Endodermal cell (in vitro differentiated cells): ENCODE results near the gene OR5B21. TPM values are rescaled to one million over a fixed set of nuclear protein-coding genes. Genes with fewer than 3 reads are reported as not detected.

Source experiments
- DNase-seq: peaks from one replicate; pipeline ENCODE4 v3.0.0-alpha.2; 2017
- H3K27ac ChIP-seq: 2 replicates; pipeline ENCODE4 v1.5.1; 2013; ENCODE audit warnings: mild to moderate bottlenecking, low read depth, low read length, moderate library complexity
- H3K27me3 ChIP-seq: 2 replicates; pipeline ENCODE4 v1.6.1; 2013; ENCODE audit warnings: mild to moderate bottlenecking, low read length, moderate library complexity; ENCODE audit not compliant: insufficient read depth, control insufficient read depth, poor library complexity, severe bottlenecking
- H3K36me3 ChIP-seq: 2 replicates; pipeline ENCODE4 v1.7.0; 2013; ENCODE audit warnings: mild to moderate bottlenecking, low read length, moderate library complexity; ENCODE audit not compliant: control insufficient read depth, insufficient read depth
- H3K4me1 ChIP-seq: one replicate; pipeline ENCODE4 v1.7.0; 2013; ENCODE audit warnings: low read length; ENCODE audit not compliant: control insufficient read depth, insufficient read depth
- H3K4me3 ChIP-seq: 2 replicates; pipeline ENCODE4 v1.5.1; 2013; ENCODE audit warnings: mild to moderate bottlenecking, low read length, moderate library complexity
- H3K9ac ChIP-seq: 2 replicates; pipeline ENCODE4 v1.6.1; 2013; ENCODE audit warnings: mild to moderate bottlenecking, low read length, moderate library complexity; ENCODE audit not compliant: poor library complexity, severe bottlenecking; ENCODE audit errors: extremely low read depth
- H3K9me3 ChIP-seq: 2 replicates; pipeline ENCODE4 v1.6.1; 2013; ENCODE audit warnings: mild to moderate bottlenecking, low read length, moderate library complexity; ENCODE audit not compliant: control insufficient read depth
- H3K27ac Mint-ChIP-seq: 2 replicates; pipeline ENCODE4 v1.8.0; 2020; ENCODE audit warnings: mixed read lengths
- H3K27me3 Mint-ChIP-seq: 2 replicates; pipeline ENCODE4 v1.8.0; 2021; ENCODE audit warnings: mild to moderate bottlenecking, mixed read lengths; ENCODE audit not compliant: insufficient read depth
- H3K36me3 Mint-ChIP-seq: 2 replicates; pipeline ENCODE4 v1.8.0; 2020; ENCODE audit warnings: low read depth, mixed read lengths
- H3K4me1 Mint-ChIP-seq: 2 replicates; pipeline ENCODE4 v1.8.0; 2020; ENCODE audit warnings: mixed read lengths
- H3K4me3 Mint-ChIP-seq: 2 replicates; pipeline ENCODE4 v1.8.0; 2020; ENCODE audit warnings: mild to moderate bottlenecking, moderate library complexity, mixed read lengths
- H3K9me3 Mint-ChIP-seq: 2 replicates; pipeline ENCODE4 v1.8.0; 2020; ENCODE audit warnings: mild to moderate bottlenecking, mixed read lengths
- WGBS, 2 experiments: methylation state at CpG; one replicate each; pipeline versions ENCODE4 v1.1.5 to v1.1.7; 2013; ENCODE audit warnings: missing lambda C conversion rate in 2 of 2, mixed read lengths in 1 of 2; ENCODE audit not compliant: insufficient coverage in 1 of 2, insufficient read length in 1 of 2; 5-methylcytosine and 5-hydroxymethylcytosine counted together
- long read RNA-seq, 4 experiments: library from polyadenylated mRNA in 2 of 4; library from RNA in 1 of 4; library from capped mRNA in 1 of 4; stranded (forward) in 3 of 4; unstranded in 1 of 4; transcript quantifications; one replicate each; pipeline ENCODE4 v2.0.0, GENCODE V29; 2020 to 2021; ENCODE audit warnings: inconsistent platforms in 1 of 4
- polyA plus RNA-seq, 2 experiments: library from polyadenylated mRNA; stranded (reverse); fragments of 50-300 nt; gene quantifications; one replicate each; pipeline ENCODE4 v1.2.3, GENCODE V29; 2013
- total RNA-seq, 2 donors: library from RNA; stranded (reverse); fragmentation: NEBNext Ultra II Directional in 1 of 2; extraction: Animal tissue kit (Norgen Biotek cat#: 25700) in 1 of 2; gene quantifications; 2 replicates in 1 of 2; 3 replicates in 1 of 2; pipeline ENCODE4 v1.2.1, GENCODE V29; 2021
- TF ChIP-seq, protein P1 (sequence below): fragments of 200-600 bp; sonication (generic); conservative IDR thresholded peaks from 2 replicates; pipeline ENCODE4 v1.5.0; 2021; ENCODE audit warnings: antibody characterized with exemption, mild to moderate bottlenecking

Gene OR5B21
- not detected for total RNA-seq
- polyA plus RNA-seq (2013, experiment 1 of 2) = not detected
- polyA plus RNA-seq (2013, experiment 2 of 2) = not detected
- long read RNA-seq, experiment 1 = 0 reads
- long read RNA-seq, experiment 2 = 0 reads
- long read RNA-seq, experiment 3 = 0 reads
- long read RNA-seq, experiment 4 = 0 reads

DNA sequence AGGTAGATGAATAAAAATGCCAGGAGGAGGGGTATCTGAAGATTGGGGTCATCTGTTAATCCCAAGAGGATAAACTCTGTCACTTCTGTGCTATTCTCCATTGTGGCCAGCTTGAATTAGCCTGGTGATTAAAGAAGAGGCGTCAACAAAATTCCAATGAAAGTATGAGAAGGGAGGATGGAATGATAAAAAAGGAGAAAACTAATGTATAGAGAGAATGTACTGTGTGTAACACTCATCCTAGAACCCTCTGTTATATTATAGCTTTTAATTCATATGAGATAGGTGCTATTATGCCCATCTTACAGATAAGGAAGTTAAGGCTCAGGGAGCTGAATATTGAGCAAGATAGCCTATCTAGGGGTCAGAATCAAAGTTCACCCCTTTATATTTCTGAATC lies at the start of gene OR5B21:
OR5B21 (minus strand) TSS at position 101 of the 400 bp plus-strand sequence; CDS start at position 101, 0 bp downstream.
- Mint-ChIP-seq H3K4me1 (peaks cover 9% of the 10 kb centered on the region), H3K27ac (no peak within 1 kb of the TSS), H3K4me3 (no peak within 1 kb of the TSS), H3K27me3 (peaks cover 2% of the 10 kb centered on the region), H3K36me3 (no peaks in the 10 kb centered on the region), H3K9me3 (no peaks in the 10 kb centered on the region)
- H3K27me3 ChIP-seq = no peaks in the 10 kb centered on the region
- H3K36me3 ChIP-seq = no peaks in the 10 kb centered on the region
- TF ChIP-seq, protein P1, sequence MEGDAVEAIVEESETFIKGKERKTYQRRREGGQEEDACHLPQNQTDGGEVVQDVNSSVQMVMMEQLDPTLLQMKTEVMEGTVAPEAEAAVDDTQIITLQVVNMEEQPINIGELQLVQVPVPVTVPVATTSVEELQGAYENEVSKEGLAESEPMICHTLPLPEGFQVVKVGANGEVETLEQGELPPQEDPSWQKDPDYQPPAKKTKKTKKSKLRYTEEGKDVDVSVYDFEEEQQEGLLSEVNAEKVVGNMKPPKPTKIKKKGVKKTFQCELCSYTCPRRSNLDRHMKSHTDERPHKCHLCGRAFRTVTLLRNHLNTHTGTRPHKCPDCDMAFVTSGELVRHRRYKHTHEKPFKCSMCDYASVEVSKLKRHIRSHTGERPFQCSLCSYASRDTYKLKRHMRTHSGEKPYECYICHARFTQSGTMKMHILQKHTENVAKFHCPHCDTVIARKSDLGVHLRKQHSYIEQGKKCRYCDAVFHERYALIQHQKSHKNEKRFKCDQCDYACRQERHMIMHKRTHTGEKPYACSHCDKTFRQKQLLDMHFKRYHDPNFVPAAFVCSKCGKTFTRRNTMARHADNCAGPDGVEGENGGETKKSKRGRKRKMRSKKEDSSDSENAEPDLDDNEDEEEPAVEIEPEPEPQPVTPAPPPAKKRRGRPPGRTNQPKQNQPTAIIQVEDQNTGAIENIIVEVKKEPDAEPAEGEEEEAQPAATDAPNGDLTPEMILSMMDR = no peak
- no peak within 1 kb of the TSS for H3K27ac ChIP-seq
- H3K4me3 ChIP-seq = no peak within 1 kb of the TSS
- H3K4me1 ChIP-seq = no peaks in the 10 kb centered on the region
- no peaks in the 10 kb centered on the region for H3K9me3 ChIP-seq
- 100% methylated on average over 1 of the region's 1 CpG; no CpG with 5 or more reads in 1 of the 2 experiments for WGBS, 2 experiments
- DNase-seq = no peak
- no peak within 1 kb of the TSS for H3K9ac ChIP-seq

DNA sequence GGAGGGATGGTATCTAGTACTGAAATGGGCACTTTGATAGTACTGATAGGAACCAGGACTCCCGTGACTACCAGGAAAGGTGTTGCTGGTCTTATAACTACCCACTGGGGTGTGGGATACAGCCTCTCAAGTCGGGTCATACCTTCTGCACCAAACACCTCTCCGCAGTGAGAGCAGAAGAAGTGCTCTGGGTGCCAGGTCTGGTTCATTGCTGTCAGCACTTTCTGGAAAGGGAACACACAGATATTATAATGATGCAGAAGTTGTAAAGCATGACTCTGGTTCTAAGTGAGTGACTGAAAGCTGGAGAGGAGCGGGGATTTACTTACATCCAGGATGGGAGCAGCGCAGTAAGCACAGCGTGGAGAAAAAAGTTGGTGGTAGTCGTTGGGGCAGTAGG lies 41.7 kb upstream of the OR5B21 start:
- 95 to 99% methylated on average over 6 to 7 of the region's 7 CpGs for WGBS, 2 experiments
- DNase-seq = no peak
- no peaks in the 10 kb centered on the region for H3K27me3 Mint-ChIP-seq
- H3K4me3 Mint-ChIP-seq = no peak overlapping the region
- peaks cover 2% of the 10 kb centered on the region for H3K36me3 ChIP-seq
- no peak overlapping the region for H3K4me3 ChIP-seq
- no peaks in the 10 kb centered on the region for H3K9me3 Mint-ChIP-seq
- no peak overlapping the region for H3K9ac ChIP-seq
- H3K27me3 ChIP-seq = no peaks in the 10 kb centered on the region
- H3K27ac Mint-ChIP-seq = no peak overlapping the region
- TF ChIP-seq, protein P1 = no peak
- H3K27ac ChIP-seq = no peak overlapping the region
- peaks cover 19% of the 10 kb centered on the region for H3K36me3 Mint-ChIP-seq
- H3K4me1 ChIP-seq = no peaks in the 10 kb centered on the region
- H3K9me3 ChIP-seq = no peaks in the 10 kb centered on the region
- H3K4me1 Mint-ChIP-seq = peaks cover 4% of the 10 kb centered on the region

DNA sequence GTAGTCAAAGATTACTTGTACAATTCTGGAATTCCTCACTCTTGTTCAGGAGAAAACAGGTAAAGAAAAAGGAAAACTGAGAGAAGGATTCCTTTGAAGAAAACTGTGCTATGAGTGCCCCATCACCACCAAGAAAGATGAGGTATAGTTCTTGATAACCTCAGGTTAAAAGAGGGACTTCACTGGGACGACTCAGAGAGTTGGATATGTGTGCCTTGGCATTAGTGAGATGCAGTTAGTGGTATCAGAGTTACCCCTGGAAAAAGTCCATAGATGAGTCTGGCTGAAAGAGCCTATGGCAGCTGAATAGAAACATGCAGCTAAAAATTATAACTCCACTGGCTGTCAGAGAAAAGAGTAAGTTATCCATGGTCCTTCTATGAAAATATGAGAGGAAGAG lies 38.9 kb upstream of the OR5B21 start:
- Mint-ChIP-seq H3K4me1 (peaks cover 4% of the 10 kb centered on the region), H3K36me3 (peaks cover 13% of the 10 kb centered on the region), H3K27ac (no peak overlapping the region), H3K27me3 (no peaks in the 10 kb centered on the region), H3K4me3 (no peak overlapping the region), H3K9me3 (no peaks in the 10 kb centered on the region)
- H3K9me3 ChIP-seq = no peaks in the 10 kb centered on the region
- H3K27ac ChIP-seq = no peak overlapping the region
- H3K4me1 ChIP-seq = no peaks in the 10 kb centered on the region
- H3K27me3 ChIP-seq = no peaks in the 10 kb centered on the region
- no peaks in the 10 kb centered on the region for H3K36me3 ChIP-seq
- H3K9ac ChIP-seq = no peak overlapping the region
- no peak overlapping the region for H3K4me3 ChIP-seq
- no peak for DNase-seq
- 93 to 100% methylated on average over 1 of the region's 1 CpG for WGBS, 2 experiments
- TF ChIP-seq, protein P1 = no peak
